A172 (cell line): ENCODE measurements around the gene SPTBN4. TPM values are rescaled to one million over a fixed set of nuclear protein-coding genes. Genes with fewer than 3 reads are reported as not detected.
A peak's percentile ranks its signal among the peaks of the same experiment; 100 is the strongest.
"Not testable (repeated sequence)": the region's sequence is repeated elsewhere in the genome, so short reads cannot be mapped to it uniquely, and the experiment has no call there.

Experiments
- DNase-seq: peaks from one replicate; pipeline ENCODE4 v3.0.0-alpha.2; 2015; ENCODE audit warnings: low spot score
- total RNA-seq: library from RNA; depleted of rRNA; stranded (reverse); fragments of >200 nt; shearing (Covaris generic); gene quantifications from 2 replicates; pipeline ENCODE4 v1.2.3, GENCODE V29; 2014

The SPTBN4 gene
- total RNA-seq, 1 experiment from 2014 or later, result 2.2 TPM

DNA sequence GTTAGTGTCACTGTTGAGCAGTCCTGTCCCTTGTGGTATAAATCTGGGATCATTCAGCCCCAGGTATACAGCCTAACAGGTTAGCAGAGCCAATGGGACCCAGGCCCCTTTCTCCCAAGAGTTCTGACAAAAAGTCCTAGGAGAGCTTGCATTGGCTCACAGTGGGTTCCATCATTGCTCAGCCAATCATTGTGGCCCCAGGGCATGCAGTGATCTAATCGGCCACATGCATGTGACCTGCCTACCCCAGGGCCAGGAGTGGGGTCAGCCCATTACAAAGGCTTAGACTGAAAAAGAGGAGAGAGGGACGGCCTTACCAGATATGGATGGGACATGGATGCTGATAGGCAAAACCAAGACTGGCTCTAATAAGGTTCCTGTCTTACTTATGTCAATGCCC lies 41.1 kb downstream of the SPTBN4 start:
- DNase-seq, result no peak

DNA sequence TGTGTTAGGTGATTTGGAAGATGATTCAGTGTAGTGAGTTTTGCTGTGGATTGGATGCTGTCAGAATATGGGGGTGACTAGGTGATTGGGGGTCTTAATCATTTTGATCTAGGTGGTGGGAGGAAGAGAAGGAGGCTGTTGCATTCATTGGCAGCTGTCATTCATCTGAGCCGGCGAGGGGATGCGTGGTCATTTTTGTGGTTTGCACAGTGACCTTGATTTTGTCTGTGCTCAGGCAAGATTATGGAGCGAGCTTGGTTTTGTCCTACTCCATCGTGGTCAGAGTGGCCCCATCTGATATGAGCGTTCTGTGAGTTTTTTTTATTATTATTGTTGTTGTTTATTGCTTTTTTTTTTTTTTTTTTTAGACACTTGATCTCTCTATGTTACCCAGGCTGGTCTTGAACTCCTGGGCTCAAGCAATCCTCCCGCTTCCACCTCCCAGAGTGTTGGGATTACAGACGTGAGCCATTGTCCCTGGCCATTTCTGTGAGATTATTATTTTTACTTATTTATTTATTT lies 42.0 kb downstream of the SPTBN4 start:
- no peak for DNase-seq

DNA sequence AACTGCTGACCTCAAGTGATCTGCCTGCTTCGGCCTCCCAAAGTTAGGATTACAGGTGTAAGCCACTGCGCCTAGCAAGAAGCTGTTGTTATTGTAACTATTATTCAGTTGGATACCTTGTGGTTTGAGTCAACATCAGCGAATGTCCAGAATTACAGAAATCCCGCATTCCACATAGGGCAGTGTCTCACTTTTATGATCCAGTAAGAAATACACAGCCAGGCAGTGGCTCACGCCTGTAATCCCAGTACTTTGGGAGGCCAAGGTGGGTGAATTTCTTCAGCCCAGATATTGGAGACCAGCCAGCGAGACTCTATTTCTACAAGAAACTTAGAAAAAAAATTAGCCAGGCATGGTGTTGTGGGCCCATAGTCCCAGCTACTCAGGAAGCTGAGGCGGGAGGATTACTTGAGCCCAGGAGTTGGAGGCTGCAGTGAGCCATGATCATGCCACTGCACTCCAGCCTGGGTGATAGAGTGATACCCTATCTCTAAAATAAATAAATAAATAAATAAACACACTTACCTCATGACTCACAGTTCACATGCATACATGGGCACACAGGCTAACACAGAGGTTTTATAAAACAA lies 43.8 kb downstream of the SPTBN4 start:
- peak; percentile 18 for DNase-seq

DNA sequence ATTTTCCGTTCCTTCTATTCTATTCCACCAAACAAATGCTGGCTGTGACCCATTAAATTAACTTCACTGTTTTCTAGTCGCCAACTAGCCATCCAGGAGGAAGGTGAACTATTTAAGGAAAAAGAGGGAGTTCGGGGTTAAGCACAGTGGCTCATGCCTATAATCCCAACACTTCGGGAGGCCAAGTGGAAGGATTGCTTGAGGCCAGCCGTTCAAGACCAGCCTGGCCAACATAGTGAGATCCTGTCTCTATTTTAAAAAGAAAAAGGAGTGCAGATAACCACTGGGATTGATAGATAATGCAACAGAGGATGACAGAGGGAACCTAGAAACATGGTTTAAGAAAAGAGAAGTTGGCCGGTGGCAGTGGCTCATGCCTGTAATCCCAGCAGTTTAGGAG lies 44.7 kb downstream of the SPTBN4 start:
- DNase-seq, result no peak

DNA sequence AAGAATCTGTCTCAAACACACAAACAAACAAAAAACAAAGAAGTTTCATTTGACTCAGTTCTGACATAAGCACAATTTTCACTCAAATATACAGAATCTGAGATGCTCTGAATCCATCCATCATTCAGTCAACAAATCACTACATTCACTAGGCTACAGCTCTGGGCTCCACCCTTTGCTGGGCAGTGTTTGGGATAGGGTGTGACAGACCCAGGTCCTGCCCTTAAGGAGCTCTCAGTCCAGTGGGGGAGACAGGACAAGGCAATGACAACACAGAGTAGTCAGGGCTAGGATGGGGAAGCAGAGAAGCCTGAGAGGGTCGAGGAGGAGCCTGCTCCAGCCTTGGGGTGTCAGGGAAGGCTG lies 45.3 kb downstream of the SPTBN4 start:
- DNase-seq, result no peak

DNA sequence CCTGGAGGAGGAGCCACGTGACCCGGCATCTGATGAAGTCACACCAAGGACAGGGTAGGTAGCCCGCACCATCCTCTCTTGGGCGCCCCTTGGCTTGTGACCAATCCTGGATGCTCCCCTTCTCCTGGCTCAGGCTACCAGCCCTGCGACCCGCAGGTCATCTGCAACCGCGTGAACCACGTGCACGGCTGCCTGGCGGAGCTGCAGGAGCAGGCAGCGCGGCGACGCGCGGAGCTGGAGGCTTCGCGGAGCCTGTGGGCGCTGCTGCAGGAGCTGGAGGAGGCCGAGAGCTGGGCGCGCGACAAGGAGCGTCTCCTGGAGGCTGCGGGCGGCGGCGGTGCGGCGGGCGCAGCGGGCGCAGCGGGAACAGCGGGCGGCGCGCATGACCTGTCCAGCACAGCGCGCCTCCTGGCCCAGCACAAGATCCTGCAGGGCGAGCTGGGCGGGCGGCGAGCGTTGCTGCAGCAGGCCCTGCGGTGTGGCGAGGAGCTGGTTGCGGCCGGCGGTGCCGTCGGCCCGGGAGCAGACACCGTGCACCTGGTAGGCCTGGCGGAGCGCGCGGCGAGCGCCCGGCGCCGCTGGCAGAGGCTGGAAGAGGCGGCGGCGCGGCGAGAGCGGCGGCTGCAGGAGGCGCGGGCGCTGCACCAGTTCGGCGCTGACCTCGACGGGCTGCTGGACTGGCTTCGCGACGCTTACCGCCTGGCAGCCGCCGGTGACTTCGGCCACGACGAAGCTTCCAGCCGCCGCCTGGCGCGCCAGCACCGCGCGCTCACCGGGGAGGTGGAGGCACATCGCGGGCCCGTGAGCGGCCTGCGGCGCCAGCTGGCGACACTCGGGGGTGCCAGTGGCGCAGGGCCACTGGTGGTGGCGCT lies 45.9 kb downstream of the SPTBN4 start:
- no peak for DNase-seq

DNA sequence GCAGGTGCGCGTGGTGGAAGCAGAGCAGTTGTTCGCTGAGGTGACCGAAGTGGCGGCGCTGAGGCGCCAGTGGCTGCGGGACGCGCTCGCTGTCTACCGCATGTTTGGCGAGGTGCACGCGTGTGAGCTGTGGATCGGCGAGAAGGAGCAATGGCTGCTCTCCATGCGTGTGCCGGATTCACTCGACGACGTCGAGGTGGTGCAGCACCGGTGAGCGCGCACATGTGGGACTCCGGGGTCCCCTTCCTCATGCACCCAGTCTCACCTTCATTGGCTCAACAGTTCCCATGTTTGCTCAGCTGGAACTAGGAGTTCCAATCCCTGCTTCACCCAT lies 46.5 kb downstream of the SPTBN4 start:
- DNase-seq, result no peak

DNA sequence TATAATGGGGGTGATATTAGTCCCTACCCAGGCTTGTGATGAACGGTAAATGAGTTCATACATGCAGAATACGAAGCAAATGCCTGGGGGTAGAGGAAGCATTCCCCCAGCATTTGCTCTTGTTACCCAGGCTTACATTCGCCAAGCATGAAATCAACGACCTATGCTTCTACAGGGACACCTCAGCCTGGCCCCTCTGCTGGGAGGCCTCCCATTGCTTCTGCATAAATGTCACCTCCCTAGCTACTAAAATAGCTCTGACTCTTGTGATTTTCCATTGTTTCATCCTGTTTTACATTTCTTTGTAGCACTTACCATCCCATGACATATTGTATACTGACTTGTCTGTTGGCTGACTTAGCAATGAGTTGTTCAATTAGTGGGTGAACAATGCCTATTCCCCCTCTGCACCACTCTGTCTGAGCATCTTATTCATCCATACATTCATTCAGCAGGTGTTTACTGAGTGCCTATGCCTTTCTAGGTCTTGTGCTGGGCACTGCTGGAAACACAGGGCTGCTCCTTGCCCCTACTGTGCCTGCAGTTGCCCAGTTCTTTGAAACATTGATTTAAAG lies 47.0 kb downstream of the SPTBN4 start:
- no peak for DNase-seq

DNA sequence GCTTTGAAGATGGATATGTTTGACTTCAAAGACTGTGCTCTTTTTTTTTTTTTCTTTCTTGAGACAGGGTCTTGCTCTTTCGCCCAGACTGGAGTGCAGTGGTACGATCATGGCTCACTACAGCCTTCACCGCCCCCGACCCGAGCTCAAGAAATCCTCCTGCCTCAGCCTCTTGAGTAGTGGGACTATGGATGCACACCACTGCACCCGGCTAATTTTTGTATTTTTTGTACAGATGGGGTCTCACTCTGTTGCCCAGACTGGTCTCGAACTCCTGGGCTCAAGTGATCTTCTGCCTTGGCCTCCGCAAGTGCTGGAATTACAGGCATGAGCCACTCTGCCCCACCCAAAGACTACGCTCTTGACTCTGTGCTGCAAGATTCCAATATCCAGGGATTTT lies 50.4 kb downstream of the SPTBN4 start:
- DNase-seq, result no peak

DNA sequence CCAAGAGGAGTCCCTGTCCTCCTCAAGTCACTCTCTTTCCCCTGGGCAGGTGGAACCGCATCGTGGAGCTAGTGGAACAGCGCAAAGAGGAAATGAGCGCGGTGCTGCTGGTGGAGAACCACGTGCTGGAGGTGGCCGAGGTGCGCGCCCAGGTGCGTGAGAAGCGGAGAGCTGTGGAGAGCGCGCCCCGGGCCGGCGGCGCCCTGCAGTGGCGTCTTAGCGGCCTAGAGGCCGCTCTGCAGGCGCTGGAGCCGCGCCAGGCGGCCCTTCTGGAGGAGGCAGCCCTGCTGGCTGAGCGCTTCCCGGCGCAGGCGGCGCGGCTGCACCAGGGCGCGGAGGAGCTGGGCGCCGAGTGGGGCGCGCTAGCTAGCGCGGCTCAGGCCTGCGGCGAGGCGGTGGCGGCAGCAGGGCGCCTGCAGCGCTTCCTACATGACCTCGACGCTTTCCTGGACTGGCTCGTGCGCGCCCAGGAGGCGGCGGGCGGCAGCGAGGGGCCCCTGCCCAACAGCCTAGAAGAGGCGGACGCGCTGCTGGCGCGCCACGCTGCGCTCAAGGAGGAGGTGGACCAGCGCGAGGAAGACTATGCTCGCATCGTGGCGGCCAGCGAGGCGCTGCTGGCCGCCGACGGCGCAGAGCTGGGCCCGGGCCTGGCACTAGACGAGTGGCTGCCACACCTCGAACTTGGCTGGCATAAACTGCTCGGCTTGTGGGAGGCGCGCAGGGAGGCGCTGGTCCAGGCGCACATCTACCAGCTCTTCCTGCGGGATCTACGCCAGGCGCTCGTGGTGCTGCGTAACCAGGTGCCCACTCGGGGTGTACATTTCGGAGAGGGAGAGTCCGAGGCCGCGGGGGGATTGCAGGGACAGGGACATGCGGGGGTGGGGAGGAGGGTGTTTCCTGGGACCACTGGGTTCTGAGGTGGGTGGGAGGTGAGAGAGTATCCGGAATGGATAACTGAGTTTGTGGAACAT lies 52.8 kb downstream of the SPTBN4 start:
- no peak for DNase-seq

DNA sequence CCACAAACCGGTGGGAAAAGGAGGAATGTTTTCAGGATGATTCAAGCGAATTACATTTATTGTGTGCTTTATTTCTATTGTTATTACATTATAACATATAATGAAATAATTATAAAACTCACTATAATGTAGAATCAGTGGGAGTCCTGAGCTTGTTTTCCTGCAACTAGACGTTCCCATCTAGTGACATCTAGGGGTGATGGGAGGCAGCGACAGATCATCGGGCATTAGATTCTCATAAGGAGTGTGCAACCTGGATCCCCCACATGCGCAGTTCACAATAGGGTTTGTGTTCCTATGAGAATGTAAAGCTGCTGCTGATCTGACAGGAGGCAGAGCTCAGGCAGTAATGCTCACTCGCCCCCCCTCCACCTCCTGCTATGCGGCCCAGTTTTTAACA lies 54.5 kb downstream of the SPTBN4 start:
- no peak for DNase-seq

DNA sequence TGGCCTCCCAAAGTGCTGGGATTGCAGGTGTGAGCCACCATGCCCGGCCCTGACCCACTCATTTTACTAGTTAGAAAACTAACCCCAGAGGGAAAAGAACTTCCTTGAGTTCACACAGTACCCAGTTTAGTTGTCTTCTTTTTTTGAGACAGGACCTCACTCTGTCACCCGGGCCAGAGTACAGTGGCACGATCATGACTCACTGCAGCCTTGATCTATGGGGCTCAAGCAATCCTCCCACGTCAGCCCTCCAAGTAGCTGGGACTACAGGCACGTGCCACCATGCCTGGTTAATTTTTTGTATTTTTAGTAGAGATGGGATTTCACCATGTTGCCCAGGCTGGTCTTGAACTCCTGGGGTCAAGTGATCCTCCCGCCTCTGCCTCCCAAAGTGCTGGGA lies 55.1 kb downstream of the SPTBN4 start:
- DNase-seq, result not testable (repeated sequence)

DNA sequence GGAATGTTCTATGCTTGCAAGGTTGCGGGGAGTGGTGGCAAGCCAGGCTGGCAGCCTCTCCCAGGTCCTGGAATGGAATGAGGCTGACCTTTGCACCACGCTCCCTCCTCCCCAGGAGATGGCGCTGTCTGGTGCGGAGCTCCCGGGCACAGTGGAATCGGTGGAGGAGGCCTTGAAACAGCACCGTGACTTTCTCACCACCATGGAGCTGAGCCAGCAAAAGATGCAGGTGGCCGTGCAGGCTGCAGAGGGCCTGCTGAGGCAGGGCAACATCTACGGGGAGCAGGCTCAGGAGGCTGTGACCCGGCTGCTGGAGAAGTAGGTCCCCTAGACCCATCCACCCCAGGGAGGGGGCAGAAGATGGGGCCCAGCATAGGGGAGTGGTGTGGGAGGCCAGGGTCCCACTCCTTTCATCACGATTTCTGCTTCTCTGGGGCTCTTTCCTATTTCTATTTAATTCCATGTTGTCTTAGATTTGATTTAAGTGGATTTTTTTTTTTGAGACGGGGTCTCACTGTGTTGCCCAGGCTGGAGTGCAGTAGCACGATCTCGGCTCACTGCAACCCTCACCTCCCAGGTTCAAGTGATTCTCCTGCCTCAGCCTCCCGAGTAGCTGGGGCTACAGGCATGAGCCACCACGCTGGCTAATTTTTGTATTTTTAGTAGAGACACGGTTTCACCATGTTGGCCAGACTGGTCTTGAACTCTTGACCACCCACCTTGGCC lies 56.7 kb downstream of the SPTBN4 start:
- DNase-seq, result peak; percentile 77

DNA sequence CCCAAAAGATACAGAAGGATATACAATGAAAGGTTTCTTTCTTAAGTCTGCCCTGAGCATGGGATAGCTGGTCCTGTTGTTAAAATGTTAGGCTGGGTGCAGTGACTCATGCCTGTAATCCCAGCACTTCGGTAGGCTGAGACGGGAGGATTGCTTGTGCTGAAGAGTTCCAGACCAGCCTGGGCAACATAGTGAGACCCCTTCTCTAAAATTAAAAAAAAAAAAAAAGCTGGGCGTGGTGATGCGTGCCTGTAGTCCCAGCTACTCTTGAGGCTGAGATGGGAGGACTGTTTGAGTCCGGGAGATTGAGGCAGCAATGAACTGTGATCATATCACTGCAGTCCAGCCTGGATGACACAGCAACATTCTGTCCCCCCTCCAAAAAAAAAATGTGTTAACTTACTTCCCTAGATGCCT lies 57.3 kb downstream of the SPTBN4 start:
- DNase-seq, result no peak

DNA sequence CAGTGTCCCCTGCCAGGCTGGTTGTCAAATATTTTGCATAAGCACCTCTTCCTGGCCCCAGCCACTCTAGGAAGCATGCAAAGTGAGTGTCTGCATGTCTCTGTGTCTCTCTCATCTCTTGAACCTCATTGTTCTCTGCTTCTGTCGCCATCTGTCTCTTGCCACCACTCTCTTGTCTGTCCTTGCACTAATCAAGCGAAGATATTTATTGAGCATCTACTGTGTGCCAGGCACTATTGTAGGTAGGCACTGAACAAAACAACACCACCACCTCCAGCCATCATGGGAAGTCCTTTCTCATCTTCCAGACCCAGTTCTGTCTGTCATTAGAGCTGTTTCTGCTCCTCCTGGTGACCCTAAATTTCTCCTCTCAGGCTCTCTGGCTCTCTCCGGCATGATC lies 57.9 kb downstream of the SPTBN4 start:
- DNase-seq, result no peak

DNA sequence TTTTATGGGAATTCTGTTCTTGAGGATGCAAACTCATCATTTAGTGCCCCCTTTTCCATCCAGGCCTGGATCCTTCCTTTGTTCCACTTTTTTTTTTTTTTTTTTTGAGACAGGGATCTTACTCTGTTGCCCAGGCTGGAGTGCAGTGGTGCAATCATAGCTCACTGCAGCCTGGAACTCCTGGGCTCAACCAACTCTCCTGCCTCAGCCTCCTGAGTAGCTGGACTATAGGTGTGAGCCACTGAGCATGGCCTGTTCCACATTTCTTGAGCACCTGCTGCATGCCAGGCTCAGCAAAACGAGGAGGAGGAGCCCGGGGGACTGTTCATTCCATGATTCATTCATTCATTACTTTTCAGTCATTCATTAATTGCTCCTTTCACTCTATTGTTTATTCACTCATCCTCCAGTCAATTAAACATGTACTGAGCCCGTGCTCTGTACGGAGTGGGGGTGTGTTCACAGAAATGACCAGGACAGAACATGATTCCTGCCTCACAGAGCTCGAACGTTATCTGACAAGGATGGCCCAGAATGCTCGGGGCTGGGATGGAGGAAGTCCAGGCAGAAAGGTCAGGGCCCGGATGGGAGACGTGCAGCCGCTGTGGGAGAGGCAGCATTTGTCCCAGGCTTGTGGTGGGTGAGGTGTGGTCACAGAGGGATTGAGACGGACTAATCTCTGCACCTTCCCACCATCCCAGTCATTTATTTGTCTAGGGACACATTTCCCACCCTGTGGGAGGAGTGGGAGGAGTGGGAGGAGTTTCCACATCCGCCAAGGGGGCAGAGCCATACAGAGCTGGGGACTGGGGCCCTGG lies 58.6 kb downstream of the SPTBN4 start:
- DNase-seq, result no peak

DNA sequence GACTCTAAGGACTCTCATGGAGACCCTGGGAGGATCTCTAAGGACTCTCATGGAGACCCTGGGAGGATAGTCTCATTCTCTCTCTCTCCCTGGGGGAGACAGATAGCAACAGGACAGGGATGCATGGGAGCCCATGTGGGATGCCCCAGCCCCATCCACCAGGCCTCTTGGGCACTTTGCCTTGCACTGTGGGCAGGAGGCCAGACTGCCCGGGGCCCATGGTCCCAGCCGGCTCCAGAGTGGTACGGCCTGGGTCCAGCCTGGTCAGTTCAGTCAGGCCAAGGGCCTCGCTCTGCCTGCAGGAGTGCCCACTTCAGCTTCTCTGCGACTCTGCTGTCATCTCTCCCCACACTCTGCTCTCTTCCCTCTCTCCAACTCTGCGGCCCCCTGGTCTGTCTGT lies 61.3 kb downstream of the SPTBN4 start:
- no peak for DNase-seq

DNA sequence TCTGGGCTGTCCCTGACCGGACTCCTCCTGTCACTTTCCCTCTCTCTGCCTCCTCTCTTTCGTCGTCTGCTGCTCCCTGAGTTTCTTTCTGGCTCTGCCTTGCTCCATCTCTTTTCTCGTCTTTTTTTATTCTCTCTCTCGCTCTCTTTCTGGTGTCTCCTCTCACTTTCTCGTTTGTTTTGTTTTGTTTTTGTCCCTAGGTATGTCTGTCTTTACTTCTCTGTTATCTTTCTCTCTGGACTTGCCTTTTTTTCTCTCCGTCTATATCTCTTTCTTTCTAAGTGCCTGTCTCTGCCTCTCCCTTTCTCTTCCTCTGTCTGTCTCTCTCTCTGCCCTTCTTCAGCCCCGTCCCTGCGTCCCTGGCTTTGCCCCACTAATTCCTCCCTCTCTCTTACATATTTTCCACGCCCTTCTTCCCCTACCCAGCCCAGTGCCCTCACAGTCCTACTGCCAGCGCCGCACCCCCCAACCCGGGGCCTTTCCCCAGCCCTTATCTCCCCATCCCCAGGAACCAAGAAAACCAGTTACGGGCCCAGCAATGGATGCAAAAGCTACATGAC lies 61.8 kb downstream of the SPTBN4 start:
- DNase-seq, result no peak

DNA sequence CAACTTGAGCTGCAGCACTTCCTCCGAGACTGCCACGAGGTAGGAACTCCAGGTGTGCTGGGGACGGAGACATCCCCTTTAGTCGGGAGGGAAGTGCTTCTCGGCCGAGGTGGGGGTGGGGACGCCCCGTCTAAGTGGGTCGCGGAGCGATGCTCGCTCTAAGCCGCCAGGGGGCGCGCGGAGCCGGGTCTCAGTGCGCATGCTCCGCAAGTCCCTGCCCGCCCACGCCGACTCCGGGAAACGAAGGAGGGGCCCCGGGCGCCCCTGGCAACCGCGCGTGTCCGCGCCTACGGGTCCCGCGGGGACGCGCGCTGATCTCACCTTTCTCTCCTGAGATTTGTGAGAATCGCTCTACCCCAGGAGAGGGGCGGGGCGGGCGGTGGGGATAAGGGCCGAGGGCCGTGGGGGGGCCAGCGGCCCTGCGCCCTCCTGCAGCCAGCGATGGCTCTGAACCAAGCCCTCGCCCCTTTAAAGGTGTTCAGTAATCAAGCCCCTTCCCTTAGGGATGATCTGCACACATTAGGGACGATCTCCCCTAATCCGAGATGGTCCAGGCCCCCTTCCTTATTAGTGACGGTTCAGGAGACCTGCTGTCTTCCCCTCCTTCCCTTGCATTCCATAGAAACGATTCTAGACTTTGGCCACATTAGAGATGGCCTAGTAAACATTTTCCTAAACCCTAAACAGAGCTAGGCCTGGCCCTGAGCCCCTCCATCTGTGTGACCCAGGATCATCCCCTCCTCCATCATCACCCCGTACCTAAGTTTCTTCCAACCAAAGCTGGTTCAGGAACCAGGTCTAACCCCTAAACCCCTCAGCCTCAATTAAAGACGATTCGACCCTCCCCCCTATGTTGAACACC lies 62.5 kb downstream of the SPTBN4 start:
- DNase-seq, result peak; percentile 67
